Putamen (tissue), 1 donor: ENCODE data around the gene PNPLA7.
A peak's percentile ranks its signal among the peaks of the same experiment; 100 is the strongest.

ENCODE experiments used
- DNase-seq: peaks from one replicate; pipeline ENCODE4 v3.0.0-alpha.2; 2016; ENCODE audit warnings: low spot score

The PNPLA7 gene

GRCh38 chr9:137494550-137495351 lies 55.5 kb downstream of the PNPLA7 start:
- DNase-seq: no peak

GRCh38 chr9:137494104-137494544 lies 56.1 kb downstream of the PNPLA7 start:
- no peak for DNase-seq

GRCh38 chr9:137493364-137494103 lies 56.7 kb downstream of the PNPLA7 start:
- no peak for DNase-seq

- DNase-seq: no peak
These were observed 57.5 kb downstream of the PNPLA7 start for GRCh38 chr9:137492464-137493363.

GRCh38 chr9:137491735-137492432 lies 58.3 kb downstream of the PNPLA7 start:
- no peak for DNase-seq

- no peak for DNase-seq
These were observed 59.5 kb downstream of the PNPLA7 start for GRCh38 chr9:137490532-137491186.

- DNase-seq: no peak
These were observed 61.3 kb downstream of the PNPLA7 start for GRCh38 chr9:137488906-137489305.

GRCh38 chr9:137488327-137488653 lies 61.9 kb downstream of the PNPLA7 start:
- no peak for DNase-seq

- DNase-seq: peak; percentile 23
These were observed 62.5 kb downstream of the PNPLA7 start for GRCh38 chr9:137487454-137488326.

- no peak for DNase-seq
These were observed 63.4 kb downstream of the PNPLA7 start for GRCh38 chr9:137486545-137487453.

GRCh38 chr9:137486141-137486490 lies 64.1 kb downstream of the PNPLA7 start:
- no peak for DNase-seq

- no peak for DNase-seq
These were observed 64.7 kb downstream of the PNPLA7 start for GRCh38 chr9:137485343-137486140.

GRCh38 chr9:137484551-137485315 lies 65.5 kb downstream of the PNPLA7 start:
- DNase-seq: no peak

GRCh38 chr9:137482094-137482781 lies 68.0 kb downstream of the PNPLA7 start:
- no peak for DNase-seq

- DNase-seq: no peak
These were observed 69.2 kb downstream of the PNPLA7 start for GRCh38 chr9:137480686-137481683.
